ENCODE results near the gene TEKTIP1. TPM values are rescaled to one million over a fixed set of nuclear protein-coding genes. Genes with fewer than 3 reads are reported as not detected.

The TEKTIP1 gene
- total and polyA plus RNA-seq, 10 of the 15 experiments (the other 5 are each of a cell fraction or from before 2014, with no cell fraction given): 0.18 to 2.6 (median 0.60) TPM; not detected in 5

DNA sequence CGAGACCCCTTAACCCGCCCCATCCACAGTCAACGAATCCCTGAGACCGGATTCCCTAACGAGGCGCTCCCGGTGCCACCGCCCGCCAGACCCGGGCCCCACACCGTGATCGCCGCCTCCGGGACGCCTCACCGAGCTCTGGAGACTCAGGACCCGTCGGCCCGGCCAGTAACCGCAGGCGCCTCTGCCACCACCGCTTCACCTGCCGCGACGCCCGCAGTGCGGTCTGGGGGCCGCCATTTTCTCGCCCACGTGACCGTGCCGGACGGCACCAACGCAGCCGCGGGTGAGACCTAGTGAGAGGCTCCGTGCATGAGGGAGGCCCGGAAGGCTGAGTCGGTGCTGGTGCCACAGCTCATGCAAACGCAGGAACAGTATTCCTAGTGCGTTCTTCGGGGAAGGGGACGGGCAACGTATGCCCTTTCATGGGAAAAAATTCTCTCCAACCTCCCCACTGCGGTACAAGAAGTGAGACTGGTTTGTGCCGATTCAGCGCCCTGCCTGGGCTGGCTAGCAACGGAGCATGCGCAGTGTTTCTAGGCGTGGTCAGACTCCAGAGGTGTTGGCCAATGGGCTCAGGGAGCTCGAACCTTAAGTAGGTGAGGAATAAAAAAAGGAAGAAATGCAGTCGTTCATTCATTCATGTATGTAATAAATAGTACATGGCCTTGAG lies 38.4 kb upstream of the TEKTIP1 start, which contains the start of gene DOHH (continued):
- TF ChIP-seq, protein P1, sequence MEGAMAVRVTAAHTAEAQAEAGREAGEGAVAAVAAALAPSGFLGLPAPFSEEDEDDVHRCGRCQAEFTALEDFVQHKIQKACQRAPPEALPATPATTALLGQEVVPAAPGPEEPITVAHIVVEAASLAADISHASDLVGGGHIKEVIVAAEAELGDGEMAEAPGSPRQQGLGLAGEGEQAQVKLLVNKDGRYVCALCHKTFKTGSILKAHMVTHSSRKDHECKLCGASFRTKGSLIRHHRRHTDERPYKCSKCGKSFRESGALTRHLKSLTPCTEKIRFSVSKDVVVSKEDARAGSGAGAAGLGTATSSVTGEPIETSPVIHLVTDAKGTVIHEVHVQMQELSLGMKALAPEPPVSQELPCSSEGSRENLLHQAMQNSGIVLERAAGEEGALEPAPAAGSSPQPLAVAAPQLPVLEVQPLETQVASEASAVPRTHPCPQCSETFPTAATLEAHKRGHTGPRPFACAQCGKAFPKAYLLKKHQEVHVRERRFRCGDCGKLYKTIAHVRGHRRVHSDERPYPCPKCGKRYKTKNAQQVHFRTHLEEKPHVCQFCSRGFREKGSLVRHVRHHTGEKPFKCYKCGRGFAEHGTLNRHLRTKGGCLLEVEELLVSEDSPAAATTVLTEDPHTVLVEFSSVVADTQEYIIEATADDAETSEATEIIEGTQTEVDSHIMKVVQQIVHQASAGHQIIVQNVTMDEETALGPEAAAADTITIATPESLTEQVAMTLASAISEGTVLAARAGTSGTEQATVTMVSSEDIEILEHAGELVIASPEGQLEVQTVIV (IDR thresholded peaks at IDR 0.05; ENCODE audit: borderline replicate concordance, partially characterized antibody): peak; percentile 93
- TF ChIP-seq, protein P2, sequence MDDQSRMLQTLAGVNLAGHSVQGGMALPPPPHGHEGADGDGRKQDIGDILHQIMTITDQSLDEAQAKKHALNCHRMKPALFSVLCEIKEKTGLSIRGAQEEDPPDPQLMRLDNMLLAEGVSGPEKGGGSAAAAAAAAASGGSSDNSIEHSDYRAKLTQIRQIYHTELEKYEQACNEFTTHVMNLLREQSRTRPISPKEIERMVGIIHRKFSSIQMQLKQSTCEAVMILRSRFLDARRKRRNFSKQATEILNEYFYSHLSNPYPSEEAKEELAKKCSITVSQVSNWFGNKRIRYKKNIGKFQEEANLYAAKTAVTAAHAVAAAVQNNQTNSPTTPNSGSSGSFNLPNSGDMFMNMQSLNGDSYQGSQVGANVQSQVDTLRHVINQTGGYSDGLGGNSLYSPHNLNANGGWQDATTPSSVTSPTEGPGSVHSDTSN (IDR thresholded peaks at IDR 0.05; ENCODE audit: insufficient replicate concordance, low read depth, low read length): no peak
- TF ChIP-seq LARP7 (IDR thresholded peaks at IDR 0.05): peak; percentile 77
- TF ChIP-seq TARDBP (IDR thresholded peaks at IDR 0.05; ENCODE audit: borderline replicate concordance): 0 out of 2 replicates have a peak, but pooled peaks have one; percentile 66
- TF ChIP-seq, protein P3, sequence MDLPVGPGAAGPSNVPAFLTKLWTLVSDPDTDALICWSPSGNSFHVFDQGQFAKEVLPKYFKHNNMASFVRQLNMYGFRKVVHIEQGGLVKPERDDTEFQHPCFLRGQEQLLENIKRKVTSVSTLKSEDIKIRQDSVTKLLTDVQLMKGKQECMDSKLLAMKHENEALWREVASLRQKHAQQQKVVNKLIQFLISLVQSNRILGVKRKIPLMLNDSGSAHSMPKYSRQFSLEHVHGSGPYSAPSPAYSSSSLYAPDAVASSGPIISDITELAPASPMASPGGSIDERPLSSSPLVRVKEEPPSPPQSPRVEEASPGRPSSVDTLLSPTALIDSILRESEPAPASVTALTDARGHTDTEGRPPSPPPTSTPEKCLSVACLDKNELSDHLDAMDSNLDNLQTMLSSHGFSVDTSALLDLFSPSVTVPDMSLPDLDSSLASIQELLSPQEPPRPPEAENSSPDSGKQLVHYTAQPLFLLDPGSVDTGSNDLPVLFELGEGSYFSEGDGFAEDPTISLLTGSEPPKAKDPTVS (IDR thresholded peaks at IDR 0.05; ENCODE audit: low read depth, low read length): no peak; the same call in 1 of the 2 replicates
- peak; percentile 87 for TF ChIP-seq MXI1 (IDR thresholded peaks at IDR 0.05; ENCODE audit: low read depth, low read length)
- no peak for TF ChIP-seq SIN3A (IDR thresholded peaks at IDR 0.05; ENCODE audit: low read depth, low read length)
- TF ChIP-seq TCF7 (IDR thresholded peaks at IDR 0.05; ENCODE audit: borderline replicate concordance): no peak
- no peak for TF ChIP-seq ETV6 (conservative IDR thresholded peaks at IDR 0.05 in 1 of 2, IDR thresholded peaks at IDR 0.05 in 1 of 2; ENCODE audit: borderline replicate concordance in 1 of 2, low read depth in 1 of 2)
- no peak for TF ChIP-seq GABPA (IDR thresholded peaks at IDR 0.05; ENCODE audit: low read depth)
- TF ChIP-seq JUNB (IDR thresholded peaks at IDR 0.05): no peak
- TF ChIP-seq, protein P4, sequence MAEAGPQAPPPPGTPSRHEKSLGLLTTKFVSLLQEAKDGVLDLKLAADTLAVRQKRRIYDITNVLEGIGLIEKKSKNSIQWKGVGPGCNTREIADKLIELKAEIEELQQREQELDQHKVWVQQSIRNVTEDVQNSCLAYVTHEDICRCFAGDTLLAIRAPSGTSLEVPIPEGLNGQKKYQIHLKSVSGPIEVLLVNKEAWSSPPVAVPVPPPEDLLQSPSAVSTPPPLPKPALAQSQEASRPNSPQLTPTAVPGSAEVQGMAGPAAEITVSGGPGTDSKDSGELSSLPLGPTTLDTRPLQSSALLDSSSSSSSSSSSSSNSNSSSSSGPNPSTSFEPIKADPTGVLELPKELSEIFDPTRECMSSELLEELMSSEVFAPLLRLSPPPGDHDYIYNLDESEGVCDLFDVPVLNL (IDR thresholded peaks at IDR 0.05; ENCODE audit: low read depth, low read length): peak; percentile 46; the same call in 1 of the 2 replicates
- TF ChIP-seq, protein P5, sequence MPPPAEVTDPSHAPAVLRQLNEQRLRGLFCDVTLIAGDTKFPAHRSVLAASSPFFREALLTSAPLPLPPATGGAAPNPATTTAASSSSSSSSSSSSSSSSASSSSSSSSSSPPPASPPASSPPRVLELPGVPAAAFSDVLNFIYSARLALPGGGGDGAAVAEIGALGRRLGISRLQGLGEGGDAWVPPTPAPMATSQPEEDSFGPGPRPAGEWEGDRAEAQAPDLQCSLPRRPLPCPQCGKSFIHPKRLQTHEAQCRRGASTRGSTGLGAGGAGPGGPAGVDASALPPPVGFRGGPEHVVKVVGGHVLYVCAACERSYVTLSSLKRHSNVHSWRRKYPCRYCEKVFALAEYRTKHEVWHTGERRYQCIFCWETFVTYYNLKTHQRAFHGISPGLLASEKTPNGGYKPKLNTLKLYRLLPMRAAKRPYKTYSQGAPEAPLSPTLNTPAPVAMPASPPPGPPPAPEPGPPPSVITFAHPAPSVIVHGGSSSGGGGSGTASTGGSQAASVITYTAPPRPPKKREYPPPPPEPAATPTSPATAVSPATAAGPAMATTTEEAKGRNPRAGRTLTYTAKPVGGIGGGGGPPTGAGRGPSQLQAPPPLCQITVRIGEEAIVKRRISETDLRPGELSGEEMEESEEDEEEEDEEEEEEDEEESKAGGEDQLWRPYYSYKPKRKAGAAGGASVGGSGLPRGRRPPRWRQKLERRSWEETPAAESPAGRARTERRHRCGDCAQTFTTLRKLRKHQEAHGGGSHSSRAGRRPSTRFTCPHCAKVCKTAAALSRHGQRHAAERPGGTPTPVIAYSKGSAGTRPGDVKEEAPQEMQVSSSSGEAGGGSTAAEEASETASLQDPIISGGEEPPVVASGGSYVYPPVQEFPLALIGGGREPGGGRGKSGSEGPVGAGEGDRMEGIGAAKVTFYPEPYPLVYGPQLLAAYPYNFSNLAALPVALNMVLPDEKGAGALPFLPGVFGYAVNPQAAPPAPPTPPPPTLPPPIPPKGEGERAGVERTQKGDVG (CRISPR knock-in tag; IDR thresholded peaks at IDR 0.05): no peak
- TF ChIP-seq NBN (IDR thresholded peaks at IDR 0.05): peak; percentile 93; the same call in 1 of the 2 replicates
- TF ChIP-seq ZNF24 (IDR thresholded peaks at IDR 0.05): peak; percentile 99
- TF ChIP-seq CBX5 (IDR thresholded peaks at IDR 0.05; ENCODE audit: low read depth): no peak
- TF ChIP-seq EED (IDR thresholded peaks at IDR 0.05; ENCODE audit: low read depth): peak; percentile 44; the same call in 1 of the 2 replicates
